Measurements from ENCODE around the gene TBC1D22A.

TBC1D22A gene

GRCh38 chr22:46914916-46915894 lies 152.8 kb downstream of the TBC1D22A start:
- peak; percentile 44 for DNase-seq

DNA sequence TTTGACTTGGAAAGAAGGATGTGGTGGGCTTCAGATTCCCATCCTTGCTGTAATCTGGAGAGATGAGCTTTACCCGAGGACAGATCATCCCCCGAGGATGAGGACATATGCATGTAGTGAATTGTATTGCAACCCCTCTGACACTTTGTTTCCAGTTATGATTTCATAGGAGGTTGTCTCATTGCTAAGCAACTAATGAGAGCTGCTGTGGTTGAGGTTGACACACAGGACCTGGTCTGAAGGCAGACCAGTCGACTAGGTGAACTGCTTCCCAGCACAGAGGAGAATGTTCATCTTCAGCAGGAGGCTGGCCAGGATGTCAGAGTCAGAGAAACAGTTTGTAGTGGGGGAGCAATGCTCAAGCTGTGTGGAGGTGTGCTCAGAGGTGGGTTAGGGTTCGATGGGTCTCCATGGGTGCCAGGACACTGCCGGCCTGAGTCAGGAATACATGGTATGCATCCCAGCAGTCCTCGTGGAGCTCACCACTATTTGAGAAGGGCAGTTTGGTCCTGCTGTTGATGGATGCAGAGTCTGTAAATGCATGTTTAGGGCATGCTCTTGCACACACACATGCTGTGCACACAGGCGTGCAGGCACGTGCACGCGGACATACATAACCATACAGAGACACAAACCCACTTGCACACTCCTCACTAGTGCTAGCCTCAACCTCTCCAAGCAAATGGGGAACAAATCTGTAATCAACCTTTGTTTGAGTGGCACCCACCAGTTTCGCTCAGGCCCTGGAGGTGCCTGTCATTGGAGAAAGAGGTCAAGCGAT lies 153.7 kb downstream of the TBC1D22A start:
- no peak for DNase-seq

DNA sequence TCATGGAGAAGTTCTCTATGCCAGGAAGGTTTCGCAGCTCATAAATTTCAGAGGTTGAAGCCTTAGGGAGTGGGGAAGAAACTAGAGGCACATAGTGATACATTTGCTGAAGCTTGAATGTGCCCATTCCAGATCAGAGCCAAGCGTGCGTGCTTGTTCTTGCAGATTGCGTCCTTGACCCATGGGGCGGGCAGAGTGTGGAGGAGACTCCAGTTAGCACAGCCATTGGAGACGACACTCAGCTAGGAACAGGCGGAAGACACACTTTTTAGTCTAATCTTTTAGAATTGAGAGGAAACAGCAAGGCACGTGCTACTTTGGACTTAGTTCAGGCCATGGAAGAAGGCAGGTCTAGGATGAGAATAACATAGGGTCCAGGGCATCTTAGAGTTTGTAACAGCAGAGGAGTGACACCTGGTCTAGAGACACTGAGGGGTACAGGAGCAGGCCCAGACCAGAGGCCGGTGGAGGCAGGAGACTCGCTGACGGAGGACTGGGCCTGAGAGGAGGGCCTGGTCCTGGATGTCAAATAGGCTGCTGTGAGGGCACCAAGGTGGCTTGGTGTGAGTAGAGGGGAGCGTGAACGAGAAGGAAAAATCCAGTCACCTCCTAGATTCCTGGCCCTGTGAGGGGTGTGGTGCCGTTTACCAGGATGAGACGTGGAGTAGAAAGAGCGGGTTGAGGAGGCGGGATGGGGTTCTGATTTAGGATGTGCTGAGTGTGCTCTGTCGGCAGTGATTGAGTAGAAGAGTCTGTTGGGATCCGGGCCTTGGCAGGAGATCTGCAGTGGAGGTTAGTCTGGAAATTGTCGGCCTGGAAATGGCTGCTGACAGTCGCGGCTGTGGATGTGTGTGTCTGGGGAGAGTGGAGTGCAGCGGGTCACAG lies 154.7 kb downstream of the TBC1D22A start:
- DNase-seq = no peak

DNA sequence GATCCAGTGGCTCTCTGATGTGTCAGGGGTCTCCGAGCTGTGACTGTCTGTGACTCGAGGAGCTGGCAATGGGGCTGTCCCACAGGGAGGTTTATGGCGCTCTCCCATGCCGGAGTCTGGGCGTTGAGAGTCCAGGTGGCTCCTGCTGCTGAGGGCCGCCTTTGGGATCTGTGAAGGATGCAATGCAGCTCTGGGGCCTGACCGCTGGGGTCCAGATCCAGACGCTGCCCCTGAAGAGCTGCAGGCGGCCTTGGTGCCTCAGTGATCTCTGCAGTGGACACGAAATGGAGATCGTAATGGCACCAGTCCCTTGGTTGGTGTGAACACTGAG lies 155.3 kb downstream of the TBC1D22A start:
- DNase-seq = no peak

GRCh38 chr22:46918197-46918596 lies 155.7 kb downstream of the TBC1D22A start:
- no peak for DNase-seq

GRCh38 chr22:46922037-46922436 lies 159.6 kb downstream of the TBC1D22A start:
- DNase-seq = no peak

GRCh38 chr22:46923394-46923793 lies 160.9 kb downstream of the TBC1D22A start:
- DNase-seq = no peak

DNA sequence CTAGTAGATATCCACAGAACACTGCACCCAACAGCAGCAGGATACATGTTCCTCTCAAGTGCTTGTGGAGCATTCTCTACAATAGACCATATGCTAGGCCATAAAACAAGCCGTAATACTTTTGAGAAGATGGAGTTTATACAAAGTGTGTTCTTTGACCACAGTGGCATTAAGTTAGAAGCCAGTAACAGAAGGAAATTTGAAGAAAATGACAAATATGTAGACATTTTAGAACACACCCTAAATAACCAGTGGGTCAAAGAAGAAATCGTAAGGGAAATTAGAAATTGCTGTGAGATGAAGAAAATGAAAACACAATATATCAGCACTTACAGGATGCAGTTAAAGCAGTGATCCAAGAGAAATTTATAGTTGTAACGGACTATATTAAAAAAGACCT lies 163.4 kb downstream of the TBC1D22A start:
- no peak for DNase-seq

GRCh38 chr22:46929046-46929709 lies 166.7 kb downstream of the TBC1D22A start:
- no peak for DNase-seq

DNA sequence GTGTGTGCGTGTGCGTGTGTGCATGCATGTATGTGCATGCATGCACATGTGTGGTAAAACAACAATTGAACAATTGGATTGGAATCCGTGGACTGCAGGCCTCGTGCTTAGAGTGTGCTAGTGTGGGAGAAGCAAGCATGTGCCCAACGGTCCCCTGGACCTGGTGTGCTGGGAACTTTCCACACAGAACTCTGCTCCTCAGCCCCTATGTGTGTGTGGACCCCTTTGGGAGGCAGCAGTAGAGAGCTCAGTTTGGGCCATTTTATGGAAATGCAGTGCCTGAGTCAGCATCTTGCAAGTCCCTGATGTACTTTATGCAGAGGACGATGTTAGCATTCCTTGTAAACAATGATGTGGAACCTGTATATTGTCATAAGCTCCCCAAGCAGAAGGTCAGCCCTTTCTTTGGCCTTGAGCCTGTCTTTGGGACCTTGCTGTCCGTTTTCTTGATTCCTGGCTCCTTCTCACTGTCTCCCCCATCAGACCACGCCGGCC lies 167.3 kb downstream of the TBC1D22A start:
- DNase-seq = no peak

DNA sequence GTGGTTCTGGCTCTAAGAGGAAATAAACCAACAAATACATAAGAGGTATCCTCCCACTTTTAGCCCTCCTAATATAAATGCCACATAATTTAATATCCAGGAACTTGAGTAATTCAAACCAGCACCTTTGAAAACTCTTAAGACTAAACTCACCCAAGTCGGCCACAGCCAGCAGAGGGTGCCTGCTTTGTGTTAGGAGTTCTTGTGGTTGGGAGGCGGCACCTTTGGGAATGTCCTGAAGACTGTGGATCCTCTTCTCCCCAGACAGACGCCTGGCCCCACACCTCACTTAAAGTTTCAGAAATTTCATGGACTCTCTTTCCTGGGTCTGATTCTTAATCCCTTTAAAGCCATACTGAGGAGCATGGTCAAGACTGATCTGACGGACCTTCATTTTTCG lies 169.0 kb downstream of the TBC1D22A start:
- DNase-seq = no peak

- no peak for DNase-seq
These were observed 169.4 kb downstream of the TBC1D22A start for GRCh38 chr22:46931881-46932280.

- DNase-seq = no peak
These were observed 170.8 kb downstream of the TBC1D22A start for GRCh38 chr22:46933040-46933930.

- DNase-seq = no peak
These were observed 171.8 kb downstream of the TBC1D22A start for GRCh38 chr22:46934172-46934745.

GRCh38 chr22:46934746-46935491 lies 172.5 kb downstream of the TBC1D22A start:
- no peak for DNase-seq

- DNase-seq = peak; percentile 73
These were observed 173.3 kb downstream of the TBC1D22A start for GRCh38 chr22:46935506-46936377.

DNA sequence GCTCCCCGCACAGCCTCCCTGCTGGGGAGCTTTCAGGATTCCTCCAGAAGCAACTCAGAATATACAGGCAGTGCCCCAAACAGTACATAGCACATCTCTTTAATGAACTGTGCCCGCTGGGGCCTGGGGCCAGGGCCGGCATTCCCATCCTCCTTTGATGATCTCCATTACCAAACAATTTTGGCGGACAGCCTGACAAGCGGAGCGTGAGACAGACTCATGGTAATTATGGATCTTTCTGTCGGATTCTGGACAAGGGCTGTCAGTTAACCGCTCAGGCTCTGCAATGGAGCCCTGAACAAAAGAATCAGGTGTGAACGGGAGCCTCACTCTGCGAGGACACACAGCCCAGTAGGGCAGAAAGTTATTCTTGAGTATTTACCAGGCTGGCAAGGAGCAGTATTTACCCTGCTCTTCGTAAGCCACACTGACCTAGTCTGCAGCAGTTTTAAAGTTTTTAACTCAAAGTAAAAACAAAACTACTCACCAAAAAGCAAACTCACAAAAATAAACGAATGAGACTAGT lies 174.0 kb downstream of the TBC1D22A start:
- peak; percentile 67 for DNase-seq

DNA sequence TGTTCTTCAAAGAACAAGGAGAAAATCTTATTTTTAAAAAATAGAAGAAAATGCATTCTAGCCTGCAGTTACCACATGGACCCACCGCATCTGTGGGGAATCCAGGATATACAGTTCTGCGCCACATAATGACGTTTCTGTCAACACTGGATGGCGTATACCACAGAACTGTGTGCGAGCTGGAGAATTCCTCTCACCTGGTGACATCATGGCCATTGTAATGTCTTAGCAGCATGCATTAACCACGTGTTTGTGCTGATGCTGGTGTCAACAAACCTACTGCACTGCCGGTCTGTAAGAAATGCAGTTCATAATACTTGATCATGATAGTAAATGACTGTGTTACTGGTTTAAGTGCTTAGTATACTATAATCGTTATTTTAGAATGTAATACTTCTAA lies 174.7 kb downstream of the TBC1D22A start:
- DNase-seq = no peak

GRCh38 chr22:46937939-46938338 lies 175.5 kb downstream of the TBC1D22A start:
- no peak for DNase-seq

Data from NCI-H2029 treated with DMSO at 0.1 percent for 48 hours (cell line).